ENCODE results near the gene PROM1. TPM values are rescaled to one million over a fixed set of nuclear protein-coding genes. Genes with fewer than 3 reads are reported as not detected.

PROM1 gene
- total RNA-seq, 4 donors from 2014 or later: 3.3 to 4.6 (median 4.0) TPM

DNA sequence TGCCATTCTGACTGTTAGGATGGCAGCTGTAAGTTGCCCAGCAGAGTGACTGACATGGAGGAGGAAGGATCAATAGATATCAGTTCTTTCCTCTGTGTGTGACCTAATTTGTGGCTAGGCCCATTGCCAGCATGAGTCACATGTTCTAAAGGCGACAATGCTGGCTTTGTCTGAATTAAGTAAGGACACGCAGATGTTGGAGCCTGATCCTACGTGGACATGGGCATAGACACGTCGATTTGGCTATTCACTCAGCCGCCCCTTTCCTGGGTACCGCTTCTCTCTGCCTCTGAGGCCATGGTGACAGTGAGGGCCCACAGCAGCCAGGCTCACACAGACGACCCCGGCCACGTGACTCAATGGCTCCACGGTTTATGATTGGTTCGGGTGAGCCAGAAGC is 16.3 kb downstream of the PROM1 start:
- no peak for TF ChIP-seq POLR2A (IDR thresholded peaks at IDR 0.05; ENCODE audit: low read depth)
- TF ChIP-seq POLR2AphosphoS5 (IDR thresholded peaks at IDR 0.05): no peak
- no peak for TF ChIP-seq EP300 (IDR thresholded peaks at IDR 0.05)
- TF ChIP-seq, protein P1, sequence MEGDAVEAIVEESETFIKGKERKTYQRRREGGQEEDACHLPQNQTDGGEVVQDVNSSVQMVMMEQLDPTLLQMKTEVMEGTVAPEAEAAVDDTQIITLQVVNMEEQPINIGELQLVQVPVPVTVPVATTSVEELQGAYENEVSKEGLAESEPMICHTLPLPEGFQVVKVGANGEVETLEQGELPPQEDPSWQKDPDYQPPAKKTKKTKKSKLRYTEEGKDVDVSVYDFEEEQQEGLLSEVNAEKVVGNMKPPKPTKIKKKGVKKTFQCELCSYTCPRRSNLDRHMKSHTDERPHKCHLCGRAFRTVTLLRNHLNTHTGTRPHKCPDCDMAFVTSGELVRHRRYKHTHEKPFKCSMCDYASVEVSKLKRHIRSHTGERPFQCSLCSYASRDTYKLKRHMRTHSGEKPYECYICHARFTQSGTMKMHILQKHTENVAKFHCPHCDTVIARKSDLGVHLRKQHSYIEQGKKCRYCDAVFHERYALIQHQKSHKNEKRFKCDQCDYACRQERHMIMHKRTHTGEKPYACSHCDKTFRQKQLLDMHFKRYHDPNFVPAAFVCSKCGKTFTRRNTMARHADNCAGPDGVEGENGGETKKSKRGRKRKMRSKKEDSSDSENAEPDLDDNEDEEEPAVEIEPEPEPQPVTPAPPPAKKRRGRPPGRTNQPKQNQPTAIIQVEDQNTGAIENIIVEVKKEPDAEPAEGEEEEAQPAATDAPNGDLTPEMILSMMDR (IDR thresholded peaks at IDR 0.05): no peak
- 95% methylated on average over 8 of the region's 12 CpGs for WGBS
- Histone ChIP-seq H3K27ac (replicated peaks in 1 of 4) (no peak overlapping the region), H3K4me1 (no peaks in the 10 kb centered on the region), H3K4me3 (no peak overlapping the region), H3K9me3 (no peaks in the 10 kb centered on the region), H3K27me3 (no peaks in the 10 kb centered on the region), H3K36me3 (no peaks in the 10 kb centered on the region)
- no peak for DNase-seq (ENCODE audit: extremely low spot score)
- intact Hi-C loops (cut with DNase I): no loop called here

DNA sequence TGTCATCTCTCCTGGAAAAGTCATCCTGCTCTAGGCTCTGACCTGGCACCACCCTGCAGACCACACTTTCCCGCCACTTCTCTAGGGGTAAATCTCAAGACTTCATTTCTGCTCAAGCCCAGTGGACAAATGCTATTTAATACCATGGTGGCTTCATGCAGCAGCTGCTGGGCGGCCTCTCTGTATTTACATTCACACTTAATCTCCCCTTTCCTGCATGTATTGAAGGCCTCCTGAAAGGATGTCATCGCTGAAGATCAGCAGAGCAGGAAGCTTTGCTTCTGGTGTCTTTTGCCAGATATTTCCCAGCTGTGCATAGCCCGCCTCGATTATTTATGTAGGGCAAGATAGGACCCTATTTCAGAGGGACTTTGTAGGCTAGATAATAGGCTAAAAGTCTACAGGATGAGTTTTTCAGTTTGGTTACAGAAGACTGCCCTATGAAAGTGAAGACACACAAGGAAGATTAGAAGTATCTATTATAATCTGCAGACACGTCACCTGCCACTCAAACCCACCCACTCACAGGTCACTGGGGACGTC is 17.2 kb downstream of the PROM1 start:
- intact Hi-C loops (cut with DNase I): no loop called here
- Histone ChIP-seq H3K4me3 (no peak overlapping the region), H3K36me3 (no peaks in the 10 kb centered on the region), H3K4me1 (no peaks in the 10 kb centered on the region), H3K27ac (replicated peaks in 1 of 4) (no peak overlapping the region), H3K27me3 (no peaks in the 10 kb centered on the region), H3K9me3 (no peaks in the 10 kb centered on the region)
- no peak for DNase-seq (ENCODE audit: extremely low spot score)
- TF ChIP-seq POLR2AphosphoS5 (IDR thresholded peaks at IDR 0.05) (no peak), EP300 (IDR thresholded peaks at IDR 0.05) (no peak), POLR2A (IDR thresholded peaks at IDR 0.05; ENCODE audit: low read depth) (no peak)
- TF ChIP-seq, protein P1 (IDR thresholded peaks at IDR 0.05): no peak
- WGBS: 64% methylated on average over 7 of the region's 7 CpGs

DNA sequence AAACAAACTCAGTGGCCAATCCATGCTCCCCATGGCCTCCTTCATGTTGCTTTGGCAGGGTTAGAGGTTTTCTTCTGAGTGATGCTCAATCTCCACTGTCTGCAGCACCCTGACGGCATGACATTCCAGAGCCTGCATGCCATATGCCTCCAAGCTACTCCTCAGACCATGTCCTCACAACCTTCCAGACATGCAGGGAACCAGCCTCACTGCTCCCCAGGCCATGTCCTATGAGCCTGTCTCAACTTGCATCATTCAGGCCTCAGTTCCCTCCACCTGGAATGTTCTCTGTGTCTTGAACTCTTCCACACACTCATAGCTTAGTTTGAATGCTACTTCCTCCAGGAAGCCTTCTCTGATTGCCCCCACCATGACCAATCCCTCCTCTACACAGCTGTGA is 18.8 kb downstream of the PROM1 start:
- no peak for DNase-seq (ENCODE audit: extremely low spot score)
- TF ChIP-seq POLR2A (IDR thresholded peaks at IDR 0.05; ENCODE audit: low read depth) (no peak), POLR2AphosphoS5 (IDR thresholded peaks at IDR 0.05) (no peak), EP300 (IDR thresholded peaks at IDR 0.05) (no peak)
- TF ChIP-seq, protein P1 (IDR thresholded peaks at IDR 0.05): no peak
- H3K27ac ChIP-seq (replicated peaks in 1 of 4): no peak overlapping the region
- no peaks in the 10 kb centered on the region for H3K36me3 ChIP-seq
- H3K4me1 ChIP-seq: no peaks in the 10 kb centered on the region
- no peaks in the 10 kb centered on the region for H3K27me3 ChIP-seq
- no peak overlapping the region for H3K4me3 ChIP-seq
- 100% methylated on average over 1 of the region's 1 CpG for WGBS
- intact Hi-C loops (cut with DNase I): no loop called here
- H3K9me3 ChIP-seq: no peaks in the 10 kb centered on the region

DNA sequence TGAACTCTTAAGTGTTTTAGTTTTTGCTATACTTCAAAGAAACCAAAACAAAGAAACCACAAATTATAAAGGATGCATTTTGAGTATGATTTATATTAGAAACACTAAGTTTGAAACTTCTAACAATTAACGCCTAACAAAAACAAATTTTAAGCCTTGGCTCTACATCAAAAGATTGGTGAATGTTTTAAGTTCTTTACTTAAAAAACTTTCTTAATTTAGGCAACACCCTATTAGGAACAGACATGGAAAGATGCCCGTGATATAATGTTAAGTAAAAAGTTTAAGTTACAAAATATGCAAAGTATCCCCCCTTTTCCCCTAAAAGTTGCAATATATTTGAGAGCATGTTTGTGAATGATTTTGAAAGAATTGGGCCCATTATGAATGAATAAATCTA is 21.2 kb downstream of the PROM1 start:
- TF ChIP-seq, protein P1 (IDR thresholded peaks at IDR 0.05): no peak
- no peak for TF ChIP-seq POLR2AphosphoS5 (IDR thresholded peaks at IDR 0.05)
- no peak for TF ChIP-seq EP300 (IDR thresholded peaks at IDR 0.05)
- TF ChIP-seq POLR2A (IDR thresholded peaks at IDR 0.05; ENCODE audit: low read depth): no peak
- WGBS: 87% methylated on average over 2 of the region's 2 CpGs
- intact Hi-C loops (cut with DNase I): no loop called here
- no peaks in the 10 kb centered on the region for H3K4me1 ChIP-seq
- no peaks in the 10 kb centered on the region for H3K36me3 ChIP-seq
- no peak for DNase-seq (ENCODE audit: extremely low spot score)
- no peak overlapping the region for H3K4me3 ChIP-seq
- H3K9me3 ChIP-seq: no peaks in the 10 kb centered on the region
- H3K27me3 ChIP-seq: no peaks in the 10 kb centered on the region
- no peak overlapping the region for H3K27ac ChIP-seq (replicated peaks in 1 of 4)
